GM19240 (cell line): ENCODE data around the gene GABBR1.
"Not testable (repeated sequence)": the region's sequence is repeated elsewhere in the genome, so short reads cannot be mapped to it uniquely, and the experiment has no call there.

Experiments
- DNase-seq: peaks from one replicate; pipeline ENCODE4 v3.0.0; 2011; ENCODE audit warnings: low spot score; ENCODE audit not compliant: insufficient read length

The GABBR1 gene

GRCh38 chr6:29632789-29633533, at the start of gene GABBR1:
Gene GABBR1, minus strand, starts transcription at chr6:29633183. Its CDS starts 798 bp downstream, at chr6:29632385.
- DNase-seq = peak; percentile 63

GRCh38 chr6:29681811-29682210, 48.8 kb upstream of the GABBR1 start:
- DNase-seq = no peak

- no peak for DNase-seq
Measured at GRCh38 chr6:29680904-29681303, 47.9 kb upstream of the GABBR1 start, which contains the start of gene ZFP57. Gene ZFP57, minus strand, starts transcription at chr6:29681152. Its CDS starts 4,149 bp downstream, at chr6:29677003.

- no peak for DNase-seq
Measured at GRCh38 chr6:29680416-29680815, 47.4 kb upstream of the GABBR1 start.

GRCh38 chr6:29679962-29680361, 47.0 kb upstream of the GABBR1 start:
- no peak for DNase-seq

GRCh38 chr6:29678114-29678513, 45.1 kb upstream of the GABBR1 start:
- DNase-seq = no peak

GRCh38 chr6:29676981-29677601, 44.1 kb upstream of the GABBR1 start:
- DNase-seq = no peak

- DNase-seq = no peak
Measured at GRCh38 chr6:29675561-29675960, 42.6 kb upstream of the GABBR1 start.

GRCh38 chr6:29674008-29674407, 41.0 kb upstream of the GABBR1 start:
- no peak for DNase-seq

GRCh38 chr6:29673161-29673560, 40.2 kb upstream of the GABBR1 start:
- DNase-seq = no peak

GRCh38 chr6:29672116-29672515, 39.1 kb upstream of the GABBR1 start:
- DNase-seq = not testable (repeated sequence)

- no peak for DNase-seq
Measured at GRCh38 chr6:29671026-29671425, 38.0 kb upstream of the GABBR1 start.

- DNase-seq = no peak
Measured at GRCh38 chr6:29667158-29667557, 34.2 kb upstream of the GABBR1 start.

GRCh38 chr6:29666826-29667130, 33.8 kb upstream of the GABBR1 start:
- no peak for DNase-seq

- no peak for DNase-seq
Measured at GRCh38 chr6:29665942-29666825, 33.2 kb upstream of the GABBR1 start.

- DNase-seq = no peak
Measured at GRCh38 chr6:29663300-29664042, 30.5 kb upstream of the GABBR1 start.

- not testable (repeated sequence) for DNase-seq
Measured at GRCh38 chr6:29661502-29662141, 28.6 kb upstream of the GABBR1 start.

GRCh38 chr6:29661071-29661470, 28.1 kb upstream of the GABBR1 start:
- no peak for DNase-seq

- no peak for DNase-seq
Measured at GRCh38 chr6:29656798-29657197, 23.8 kb upstream of the GABBR1 start, which contains the start of gene MOG. Gene MOG, plus strand, starts transcription at chr6:29657092. Its CDS starts 118 bp downstream, at chr6:29657210.

- no peak for DNase-seq
Measured at GRCh38 chr6:29656157-29656556, 23.2 kb upstream of the GABBR1 start.

- no peak for DNase-seq
Measured at GRCh38 chr6:29655658-29656057, 22.7 kb upstream of the GABBR1 start.
